GM18873 (cell line): ENCODE data around the gene SDHA.

Experiments used
- ATAC-seq: cut with Tn5 transposase; IDR thresholded peaks from one replicate; pipeline ENCODE4 v1.9.1; 2021; ENCODE audit warnings: mild to moderate bottlenecking, moderate library complexity, moderate number of reproducible peaks; ENCODE audit not compliant: unreplicated experiment, low FRiP score

Gene SDHA

GRCh38 chr5:185095-186070 lies 32.7 kb upstream of the SDHA start:
- ATAC-seq: no peak

- ATAC-seq: no peak
These were observed 31.8 kb upstream of the SDHA start for GRCh38 chr5:186091-187041.

GRCh38 chr5:187042-187431 lies 31.1 kb upstream of the SDHA start:
- no peak for ATAC-seq

GRCh38 chr5:187617-188451 lies 30.3 kb upstream of the SDHA start:
- no peak for ATAC-seq

GRCh38 chr5:188488-189481 lies 29.3 kb upstream of the SDHA start:
- peak; percentile 72 for ATAC-seq

GRCh38 chr5:189486-189885 lies 28.6 kb upstream of the SDHA start:
- ATAC-seq: no peak

- no peak for ATAC-seq
These were observed 28.1 kb upstream of the SDHA start for GRCh38 chr5:189976-190365.

GRCh38 chr5:190366-191035 lies 27.6 kb upstream of the SDHA start:
- ATAC-seq: no peak

GRCh38 chr5:191036-191948 lies 26.8 kb upstream of the SDHA start, which contains the start of gene LRRC14B:
Gene LRRC14B (plus strand): TSS chr5:191495. CDS start chr5:191539, 44 bp downstream.
- ATAC-seq: no peak

GRCh38 chr5:191949-192690 lies 26.0 kb upstream of the SDHA start:
- no peak for ATAC-seq

- no peak for ATAC-seq
These were observed 25.5 kb upstream of the SDHA start for GRCh38 chr5:192691-192969.

GRCh38 chr5:192970-193831 lies 24.9 kb upstream of the SDHA start:
- ATAC-seq: no peak

GRCh38 chr5:194102-194501 lies 24.0 kb upstream of the SDHA start:
- no peak for ATAC-seq

GRCh38 chr5:194603-195209 lies 23.4 kb upstream of the SDHA start:
- ATAC-seq: no peak

- ATAC-seq: no peak
These were observed 22.5 kb upstream of the SDHA start for GRCh38 chr5:195401-196160.
